Glomerular visceral epithelial cell (primary cell): Measurements from ENCODE around the gene MCTP1.

Source experiments
- DNase-seq: peaks from one replicate; pipeline ENCODE4 v3.0.0-alpha.2; 2016; ENCODE audit errors: extremely low spot score

Gene MCTP1

DNA sequence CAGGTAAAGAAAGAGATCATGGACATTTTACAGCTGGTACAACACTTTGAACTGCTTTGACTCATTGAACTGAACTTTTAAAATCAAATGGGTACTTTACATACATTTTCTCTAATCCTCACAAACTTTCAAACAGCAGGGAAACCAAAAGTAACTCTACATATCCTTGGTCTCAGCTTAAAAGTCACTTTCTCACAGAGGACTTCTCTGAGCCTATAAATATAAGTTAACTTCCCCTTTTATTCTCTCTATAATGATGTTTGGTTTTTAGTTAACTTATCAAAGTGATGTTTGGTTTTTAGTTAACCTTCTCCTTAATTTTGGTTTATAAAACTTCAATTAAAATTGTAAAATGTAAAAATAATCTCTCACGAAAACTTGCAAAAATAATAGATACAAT, 209.8 kb downstream of the MCTP1 start:
- DNase-seq: no peak

DNA sequence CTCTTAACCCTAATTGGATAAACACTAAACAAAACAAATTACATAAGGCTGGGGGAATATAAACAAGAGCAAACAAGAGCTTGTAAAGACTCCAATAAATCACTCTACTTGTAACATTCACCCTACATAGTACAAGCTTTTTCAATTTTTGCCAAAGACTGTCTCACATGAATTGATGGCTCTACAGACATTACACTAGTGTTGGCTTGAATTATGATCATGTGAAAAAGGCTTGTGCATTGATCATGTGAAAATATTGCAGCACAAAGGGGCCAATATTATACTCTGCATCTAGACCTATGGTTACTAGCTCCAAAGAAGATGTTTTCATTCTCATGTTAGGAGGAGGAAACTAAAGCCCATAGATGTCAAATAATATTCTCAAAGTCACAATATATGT, 212.6 kb downstream of the MCTP1 start:
- DNase-seq: no peak

DNA sequence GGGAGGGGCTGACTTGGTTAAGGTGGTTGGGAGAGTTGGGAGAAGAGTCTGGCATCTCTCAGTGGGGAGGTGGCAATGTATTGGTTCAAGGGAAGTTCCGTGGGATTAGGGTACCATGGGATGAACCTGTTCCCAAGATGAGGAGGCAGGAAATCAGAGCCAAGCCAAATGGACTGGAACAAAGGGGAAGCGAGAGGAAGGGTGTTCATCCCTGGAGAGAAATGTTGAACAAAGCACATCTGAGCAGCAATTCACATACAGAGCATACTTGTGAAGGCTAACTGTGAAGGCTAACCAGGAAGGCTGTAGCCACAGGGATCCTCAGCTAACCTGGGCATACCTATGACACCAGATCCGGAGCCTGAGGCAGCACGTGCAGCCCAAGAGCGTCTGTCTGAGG, 214.0 kb downstream of the MCTP1 start:
- no peak for DNase-seq

DNA sequence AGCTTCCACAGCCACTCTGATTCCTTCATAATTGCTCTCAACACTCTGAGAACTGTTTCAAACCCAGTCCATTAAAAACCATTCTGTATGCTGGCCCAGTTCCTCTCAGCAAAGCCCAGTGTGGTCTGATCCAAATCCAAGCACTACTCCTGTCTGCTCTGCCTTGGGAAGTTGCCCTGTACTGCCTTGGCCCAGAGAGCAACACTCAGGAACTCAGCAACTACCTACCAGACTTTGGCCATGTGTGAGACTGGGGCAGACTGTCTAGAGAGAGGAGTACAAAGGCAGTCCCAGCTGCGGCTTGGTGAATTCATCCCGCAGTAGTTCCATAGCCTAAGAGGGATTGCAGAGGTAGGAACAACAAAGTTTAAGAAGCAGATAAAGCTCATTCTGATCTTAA, 214.4 kb downstream of the MCTP1 start:
- no peak for DNase-seq

DNA sequence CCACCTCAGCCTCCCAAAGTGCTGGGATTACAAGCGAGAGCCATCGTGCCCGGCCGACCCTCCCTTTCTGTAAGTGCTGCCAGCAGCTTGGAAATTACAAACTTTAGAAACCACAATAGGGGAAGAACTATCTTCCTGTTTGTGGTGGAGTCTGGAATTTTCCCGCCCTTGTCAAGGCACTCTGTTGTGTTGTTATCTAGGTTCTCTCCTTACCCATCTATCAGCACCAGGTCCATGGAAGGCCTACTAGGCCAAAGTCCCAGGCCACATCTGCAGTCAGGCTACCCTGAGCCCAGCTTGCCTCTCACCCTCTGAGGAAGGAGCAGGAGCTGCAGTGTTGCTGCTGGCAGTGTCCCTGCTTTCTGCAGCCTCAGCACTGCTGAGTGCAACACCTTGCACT, 214.9 kb downstream of the MCTP1 start:
- DNase-seq: no peak

DNA sequence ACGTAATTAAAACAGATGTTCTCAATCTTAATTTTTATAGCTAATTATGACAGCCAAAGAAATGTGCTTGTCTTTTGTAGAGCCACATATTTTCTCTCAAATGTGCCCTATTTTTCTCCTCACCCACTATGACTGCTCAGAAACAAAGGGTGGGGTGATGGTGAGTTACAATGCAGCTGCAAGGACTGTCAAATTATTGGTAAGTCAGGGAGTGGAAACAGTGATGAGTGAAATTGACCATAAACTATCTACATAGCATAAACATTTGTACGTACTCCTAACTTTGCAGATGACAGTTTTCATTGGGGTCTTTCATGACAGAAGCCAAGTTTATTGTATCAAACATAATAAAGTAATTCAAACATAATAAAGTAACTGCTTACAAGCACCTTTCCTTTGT, 215.9 kb downstream of the MCTP1 start:
- no peak for DNase-seq

DNA sequence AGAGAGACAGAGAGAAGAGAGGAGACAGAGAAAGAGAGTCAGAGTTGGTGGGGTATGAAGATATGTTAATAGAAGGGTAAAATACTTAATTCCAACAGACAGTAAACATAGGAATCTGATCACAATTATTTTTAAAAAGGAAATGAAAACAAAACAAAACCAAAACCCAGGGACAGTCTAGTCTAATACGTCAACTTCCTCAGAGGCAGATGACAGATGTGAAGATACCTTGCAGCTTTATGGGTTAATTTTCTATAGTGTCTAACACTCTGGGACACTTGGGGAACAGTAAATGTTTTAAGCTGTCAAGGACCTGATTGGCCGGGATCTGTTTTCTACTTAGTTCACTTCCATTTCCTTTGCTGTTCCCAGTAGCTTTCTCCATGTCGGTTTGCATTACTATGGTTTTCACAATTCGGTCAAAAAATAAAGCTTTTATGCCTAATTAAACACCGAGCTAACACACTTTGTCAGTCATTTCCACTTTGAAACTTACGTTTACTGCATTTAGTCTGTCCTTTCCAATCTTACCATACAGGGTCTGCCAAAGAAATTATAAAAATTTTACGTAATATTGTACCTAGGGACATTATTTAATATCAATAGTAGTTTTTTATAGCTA, 216.5 kb downstream of the MCTP1 start:
- DNase-seq: no peak

DNA sequence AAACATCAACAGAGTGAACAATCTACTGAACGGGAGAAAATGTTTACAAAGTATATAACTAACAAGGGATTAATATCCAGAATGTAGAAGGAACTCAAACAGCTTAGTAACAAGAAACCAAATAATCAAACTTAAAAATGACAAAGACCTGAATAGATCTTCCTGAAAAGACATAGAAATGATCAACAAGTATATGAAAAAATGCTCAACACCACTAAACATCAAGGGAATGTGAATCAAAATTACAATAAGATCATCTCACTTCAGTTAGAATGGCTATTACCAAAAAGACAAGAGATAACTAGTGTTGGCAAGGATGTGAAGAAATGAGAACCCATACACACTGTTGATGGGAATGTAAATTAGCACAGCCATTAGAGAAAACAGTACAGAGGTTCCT, 218.8 kb downstream of the MCTP1 start:
- DNase-seq: no peak

DNA sequence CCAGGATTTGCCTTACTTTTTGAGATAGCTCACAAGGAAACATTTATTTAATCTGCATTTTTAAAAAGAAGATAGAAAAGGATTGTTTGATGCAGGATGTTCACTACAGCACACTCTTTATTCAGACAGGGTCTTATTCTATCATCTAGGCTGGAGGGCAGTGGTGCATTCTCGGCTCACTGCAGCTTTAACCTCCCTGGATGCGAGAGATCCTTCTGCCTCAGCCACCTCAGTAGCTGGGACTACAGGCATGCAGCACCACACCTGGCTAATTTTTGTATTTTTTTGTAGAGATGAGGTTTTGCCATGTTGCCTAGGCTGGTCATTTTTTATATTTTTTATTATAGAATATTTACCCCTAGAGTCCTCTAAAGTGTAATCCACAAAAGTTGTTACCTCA, 221.4 kb downstream of the MCTP1 start:
- no peak for DNase-seq

DNA sequence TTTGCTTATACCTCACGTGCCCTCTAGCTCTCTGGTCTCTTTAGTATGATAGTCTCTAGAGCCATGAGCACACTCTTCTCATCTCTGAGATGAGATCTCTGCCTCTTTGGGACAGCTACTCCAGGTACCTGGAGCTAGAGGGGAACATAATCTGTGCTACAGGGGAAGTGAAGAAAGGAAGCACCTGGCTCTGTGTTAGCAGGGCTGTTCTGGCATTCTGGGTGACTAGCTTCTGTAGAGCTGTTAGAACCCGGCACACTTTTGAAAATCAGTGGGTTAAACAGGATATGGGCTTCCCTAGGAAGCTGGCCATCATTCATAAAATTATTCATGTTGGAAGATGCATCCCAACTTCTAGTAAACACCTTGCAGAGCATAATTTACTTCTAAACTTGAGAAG, 224.8 kb downstream of the MCTP1 start:
- DNase-seq: no peak

DNA sequence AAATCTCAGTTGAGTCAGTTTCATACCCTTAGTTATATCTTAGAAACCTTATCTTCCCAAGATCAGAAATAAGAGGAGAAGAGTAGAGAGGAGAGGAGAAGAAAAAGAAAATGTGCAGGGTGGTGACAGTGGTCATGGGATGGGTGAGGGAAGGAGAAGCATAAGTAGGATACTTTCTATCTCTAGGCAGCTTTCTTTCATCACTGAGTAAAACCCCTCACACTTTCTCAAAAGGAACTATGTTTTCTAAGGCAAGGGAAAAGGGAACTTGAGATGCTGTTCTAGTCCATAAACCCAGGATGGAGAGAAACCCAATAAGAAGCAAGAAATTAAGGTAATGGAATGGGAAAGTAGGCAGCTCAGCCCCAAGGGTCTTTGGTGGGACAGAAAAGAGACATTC, 225.3 kb downstream of the MCTP1 start:
- no peak for DNase-seq

DNA sequence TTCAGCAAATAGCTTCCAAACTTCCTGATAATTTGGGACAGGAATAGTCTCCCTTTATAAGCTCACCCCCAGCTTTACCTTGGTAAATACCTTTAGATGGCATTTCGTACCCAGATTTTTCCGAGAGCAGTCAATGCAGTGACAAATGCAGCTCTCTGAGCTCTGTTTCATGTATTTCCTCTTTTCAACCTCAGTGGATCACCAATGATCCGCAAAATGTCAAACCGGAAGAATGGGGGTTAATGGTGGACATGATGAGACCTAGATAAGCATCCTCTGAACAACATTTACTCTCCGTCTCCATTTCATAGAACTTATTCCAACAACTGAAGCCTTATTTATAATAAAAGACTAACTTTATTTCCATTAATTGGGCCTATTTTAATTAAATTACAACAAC, 227.3 kb downstream of the MCTP1 start:
- DNase-seq: no peak

DNA sequence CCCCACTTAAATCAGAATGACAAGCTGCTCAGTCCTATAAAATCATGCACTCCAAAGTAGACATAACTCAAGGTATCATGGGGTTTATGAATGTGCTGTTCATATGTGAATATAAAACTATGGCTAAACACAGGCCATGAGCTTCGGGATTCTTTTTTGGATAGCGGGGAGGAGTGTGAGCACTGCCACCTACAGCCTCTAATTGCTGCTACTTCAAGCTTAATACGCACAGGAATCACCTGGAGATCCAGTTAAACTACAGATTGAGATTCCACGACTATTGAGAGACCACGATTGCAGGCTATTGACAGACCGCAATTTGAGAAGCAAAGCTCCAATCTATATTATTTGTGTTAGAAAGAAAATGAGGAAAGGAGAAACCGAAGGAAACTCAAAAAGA, 231.6 kb downstream of the MCTP1 start:
- no peak for DNase-seq

DNA sequence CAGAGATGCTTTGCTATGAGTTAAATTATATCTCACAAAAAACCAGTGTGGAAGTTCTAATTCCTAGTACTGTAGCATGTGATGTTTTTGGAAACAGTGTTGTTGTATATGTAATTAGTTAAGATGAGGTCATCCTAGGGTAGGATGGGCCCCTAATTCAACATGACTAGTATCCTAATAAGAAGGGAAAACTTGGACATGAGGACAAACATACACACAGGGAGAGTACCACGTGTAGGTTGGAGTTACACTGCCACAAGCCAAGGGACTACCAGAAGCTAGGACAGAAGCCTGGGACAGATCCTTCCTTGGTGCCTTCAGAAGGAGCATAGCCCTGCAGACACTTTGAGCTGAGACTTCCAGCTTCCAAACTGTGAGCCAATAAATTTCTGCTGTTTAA, 234.2 kb downstream of the MCTP1 start:
- DNase-seq: no peak

DNA sequence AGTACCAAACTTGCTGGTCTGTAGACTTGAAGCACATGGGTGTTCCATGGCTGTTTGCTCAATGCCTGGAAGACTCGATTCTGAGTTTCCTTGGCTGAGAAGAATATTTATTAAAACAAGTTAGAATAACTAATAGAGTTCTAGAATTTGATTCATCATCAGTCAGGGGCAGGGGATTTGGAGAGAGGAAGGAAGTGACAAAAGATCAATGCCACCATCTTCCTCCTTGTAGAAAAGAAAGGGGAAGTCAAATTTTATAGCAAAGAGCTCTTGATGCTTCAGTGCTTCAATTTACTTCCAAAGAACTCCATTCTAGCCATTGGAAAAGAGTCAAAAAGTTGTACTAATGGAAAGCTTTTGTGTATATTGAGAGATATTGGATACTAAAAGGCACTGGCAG, 236.3 kb downstream of the MCTP1 start:
- DNase-seq: no peak

DNA sequence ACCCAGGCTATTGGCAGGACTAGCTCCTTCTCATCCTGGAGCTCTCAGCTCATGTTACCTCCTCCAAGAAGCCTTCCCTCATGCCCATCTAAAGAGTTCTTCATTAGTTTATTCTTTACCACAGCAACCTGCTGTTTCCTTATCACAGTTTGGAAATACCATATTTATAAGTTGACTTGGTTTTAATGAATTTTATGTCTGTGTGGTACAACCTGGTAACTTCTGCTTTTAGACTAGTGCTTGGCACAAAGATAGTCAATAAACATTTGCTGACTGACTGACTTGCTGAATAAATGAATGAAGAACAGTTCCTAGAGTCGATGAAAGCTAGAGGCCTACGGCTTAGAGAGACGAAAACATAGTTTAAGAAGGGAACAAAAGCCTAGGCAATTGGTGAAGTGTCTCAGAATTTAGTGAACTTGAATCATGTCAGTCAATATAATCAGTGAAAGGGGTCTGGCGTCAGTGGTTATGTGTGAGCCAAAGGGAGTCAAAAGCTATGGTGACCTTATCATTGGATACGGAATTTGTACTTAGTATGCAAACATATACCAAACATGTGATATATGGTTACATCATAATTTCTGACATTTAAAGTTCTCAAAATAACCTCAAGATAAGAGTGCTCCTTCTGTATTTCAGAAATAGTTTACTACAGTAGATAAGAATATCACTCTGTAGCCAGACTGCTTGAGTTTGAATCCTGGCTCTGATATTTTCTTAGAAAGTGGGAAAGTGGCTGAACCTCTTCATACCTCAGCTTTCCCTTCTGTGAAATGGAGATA, 239.5 kb downstream of the MCTP1 start:
- no peak for DNase-seq

DNA sequence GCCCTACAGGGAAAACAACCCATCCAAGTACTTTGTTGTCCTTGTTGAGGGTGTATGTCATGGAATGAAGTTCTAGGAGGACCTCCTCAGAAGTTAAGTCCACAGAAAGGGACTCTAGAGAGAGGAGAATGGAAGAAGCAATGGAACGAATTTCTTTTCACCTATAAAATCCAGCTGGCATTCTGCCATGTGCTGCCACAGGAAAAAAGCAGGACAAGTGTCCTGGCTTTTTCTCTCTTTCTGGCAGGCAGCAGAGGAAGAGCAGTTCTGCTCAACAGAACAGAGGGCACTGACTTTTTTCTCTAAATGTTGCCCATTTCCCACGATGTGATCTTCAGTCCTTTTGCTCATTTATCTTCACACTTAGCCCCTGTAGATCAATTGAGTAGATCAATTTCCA, 240.8 kb downstream of the MCTP1 start:
- no peak for DNase-seq

DNA sequence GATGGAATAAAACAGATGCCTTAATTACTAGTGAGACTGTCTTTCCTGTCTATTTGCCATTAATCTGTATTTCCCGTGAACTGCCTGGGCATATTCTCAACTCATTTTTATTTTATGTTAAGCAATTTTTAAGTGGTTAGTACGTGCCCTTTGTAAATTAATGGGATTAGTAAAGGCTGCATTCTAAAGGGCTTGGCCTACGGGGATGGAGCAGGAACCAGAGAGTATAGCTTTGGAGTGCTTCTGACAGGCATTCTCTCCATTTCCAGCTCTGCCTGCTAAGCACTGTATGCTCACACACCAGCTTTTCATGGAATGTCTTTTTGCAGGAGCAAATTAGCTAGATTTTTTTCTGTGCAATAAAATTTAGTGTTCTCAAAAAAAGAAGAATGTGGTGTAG, 241.2 kb downstream of the MCTP1 start:
- no peak for DNase-seq

DNA sequence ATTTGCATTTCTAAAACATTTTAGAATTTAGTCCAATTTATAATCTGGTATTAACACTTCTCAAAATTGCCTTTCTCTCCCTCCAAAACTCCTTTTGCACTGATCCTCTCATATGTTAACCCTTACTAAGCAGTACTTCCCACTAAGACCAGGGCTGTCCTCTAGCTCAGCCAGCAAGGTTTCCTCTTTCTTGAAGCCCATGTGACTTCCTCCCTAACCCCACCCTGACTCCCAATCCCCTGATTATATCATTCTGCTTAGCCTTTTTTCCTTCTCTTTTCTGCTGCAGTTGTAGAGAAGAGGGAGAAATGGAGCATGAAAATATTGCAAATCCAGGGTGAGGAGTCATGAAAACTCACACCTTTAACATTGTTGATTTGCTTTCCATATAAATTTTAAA, 241.7 kb downstream of the MCTP1 start:
- no peak for DNase-seq

DNA sequence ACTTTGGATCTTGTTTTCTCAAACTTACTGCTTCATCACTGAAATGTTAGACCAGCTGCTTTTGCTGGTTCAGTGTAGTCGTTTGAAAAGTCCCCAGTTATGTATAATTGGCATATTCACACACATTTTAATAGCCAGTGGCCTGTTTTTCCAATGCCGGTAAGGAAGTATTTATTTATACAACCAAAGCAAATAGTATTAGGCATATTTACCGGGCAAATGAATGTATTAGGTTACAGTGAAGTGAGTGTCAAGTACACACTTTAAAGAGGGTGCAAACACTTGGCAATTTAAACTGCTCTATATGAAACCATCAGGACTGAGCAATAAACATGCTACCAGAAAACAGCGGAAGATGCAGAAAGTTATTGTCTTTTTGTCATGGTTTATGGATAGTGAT, 242.9 kb downstream of the MCTP1 start:
- DNase-seq: no peak

DNA sequence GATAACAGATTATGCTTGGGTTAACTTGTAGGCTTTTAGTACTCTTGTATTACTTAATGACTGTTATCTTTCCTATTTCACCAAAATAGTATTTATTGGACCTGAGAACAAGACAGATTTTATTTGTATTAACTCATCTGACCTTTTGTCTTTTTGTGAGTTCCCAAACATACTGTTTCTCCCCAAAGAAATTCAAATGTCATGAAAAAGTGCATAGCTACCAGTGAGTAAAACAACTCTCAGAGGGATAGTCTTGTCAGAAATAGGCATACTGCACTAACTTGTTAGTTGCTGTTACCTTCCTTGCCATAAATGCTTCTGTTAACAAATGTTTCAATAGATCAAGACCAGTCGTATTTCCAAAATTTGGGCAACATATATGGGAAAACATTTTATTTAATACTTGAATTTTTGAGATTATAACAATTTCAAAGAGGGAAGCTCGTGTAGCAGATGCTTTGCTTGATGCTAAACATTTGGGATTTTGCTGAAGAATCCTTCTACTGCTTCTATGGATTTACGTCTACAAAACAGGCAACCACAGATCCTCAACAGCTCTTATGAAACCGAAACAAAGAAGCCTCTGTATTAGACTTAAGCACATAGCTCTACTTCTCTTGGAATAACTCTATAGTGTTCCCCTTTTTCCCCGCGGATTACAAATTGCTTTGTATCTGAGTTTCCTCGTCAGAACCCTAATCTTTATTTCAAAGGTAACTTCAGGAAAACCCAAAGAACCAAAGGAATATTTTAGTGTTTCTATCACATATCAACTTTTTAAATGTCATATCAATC, 248.8 kb downstream of the MCTP1 start:
- DNase-seq: no peak

DNA sequence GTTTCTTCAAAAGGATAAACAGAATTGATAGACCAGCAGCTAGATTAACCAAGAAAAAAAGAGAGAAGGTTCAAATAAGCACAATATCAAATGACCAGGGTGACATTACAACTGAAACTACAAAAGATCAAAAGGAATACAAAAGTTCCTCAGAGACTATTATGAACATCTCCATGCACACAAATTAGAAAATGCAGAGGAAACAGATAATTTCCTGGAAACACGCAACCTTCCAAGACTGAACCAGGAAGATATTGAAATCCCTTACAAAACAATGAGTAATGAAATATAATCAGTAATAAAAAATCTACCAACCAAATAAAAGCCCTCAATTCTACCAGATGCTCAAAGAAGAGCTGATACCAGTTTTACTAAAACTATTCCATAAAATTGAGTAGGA, 252.1 kb downstream of the MCTP1 start:
- no peak for DNase-seq
